Activated T-helper 2 cell treated with anti-CD3 and anti-CD28 coated beads, Interferon-gamma antibody, Interleukin-2, Interleukin-4, amounts not matched to agents 10 μg/mL and 5 μg/mL and 100 μg/mL, durations not matched to agents 14 hours and 24 hours and 36 hours (primary cell): ENCODE results near the gene GET4. TPM values are rescaled to one million over a fixed set of nuclear protein-coding genes. Genes with fewer than 3 reads are reported as not detected.
A peak's percentile ranks its signal among the peaks of the same experiment; 100 is the strongest.

Experiments
- DNase-seq: peaks from one replicate; pipeline ENCODE4 v3.0.0; 2021; ENCODE audit warnings: low spot score
- H3K27ac Mint-ChIP-seq: one replicate; pipeline ENCODE4 v1.8.0; 2021; ENCODE audit warnings: mixed read lengths
- H3K27me3 Mint-ChIP-seq: one replicate; pipeline ENCODE4 v1.8.0; 2021; ENCODE audit warnings: low read depth, mixed read lengths
- H3K36me3 Mint-ChIP-seq: one replicate; pipeline ENCODE4 v1.8.0; 2021; ENCODE audit warnings: low read depth, mixed read lengths
- H3K4me1 Mint-ChIP-seq: one replicate; pipeline ENCODE4 v1.8.0; 2021; ENCODE audit warnings: low read depth, mixed read lengths
- H3K4me3 Mint-ChIP-seq: one replicate; pipeline ENCODE4 v1.8.0; 2021; ENCODE audit warnings: low read depth, mild to moderate bottlenecking, moderate library complexity, mixed read lengths
- H3K9me3 Mint-ChIP-seq: one replicate; pipeline ENCODE4 v1.8.0; 2021; ENCODE audit warnings: mixed read lengths
- intact Hi-C: fragments of 100-400 bp; cut with micrococcal nuclease; formaldehyde crosslinking; loops from one replicate; pipeline ENCODE4 v1.15.1; 2023
- total RNA-seq: library from RNA; stranded (reverse); gene quantifications from 2 replicates; pipeline ENCODE4 v1.2.3, GENCODE V29; 2022

GET4 gene
- total RNA-seq, 1 donor from 2014 or later = 32.2 TPM

GRCh38 chr7:930975-931758 is 54.8 kb downstream of the GET4 start:
- intact Hi-C loops = loop anchor here (2.0 kb wide), 1 partner anchor 44 kb away; the partner anchor contains the start of gene COX19
- H3K9me3 Mint-ChIP-seq = no peaks in the 10 kb centered on the region
- H3K36me3 Mint-ChIP-seq = peaks cover 35% of the 10 kb centered on the region
- H3K4me3 Mint-ChIP-seq = no peak overlapping the region
- DNase-seq = no peak
- no peaks in the 10 kb centered on the region for H3K27me3 Mint-ChIP-seq
- peak overlapping the region; percentile 12 for H3K27ac Mint-ChIP-seq
- H3K4me1 Mint-ChIP-seq = peaks cover 16% of the 10 kb centered on the region

- H3K4me1 Mint-ChIP-seq = peaks cover 20% of the 10 kb centered on the region
- no peaks in the 10 kb centered on the region for H3K27me3 Mint-ChIP-seq
- DNase-seq = no peak
- peaks cover 40% of the 10 kb centered on the region for H3K36me3 Mint-ChIP-seq
- intact Hi-C loops = loop anchor here (2.0 kb wide), 1 partner anchor 43 kb away; the partner anchor contains the start of gene COX19
- H3K9me3 Mint-ChIP-seq = no peaks in the 10 kb centered on the region
- no peak overlapping the region for H3K27ac Mint-ChIP-seq
- H3K4me3 Mint-ChIP-seq = no peak overlapping the region
Measured at GRCh38 chr7:931871-932650, 55.7 kb downstream of the GET4 start.

- no peak for DNase-seq
Measured at GRCh38 chr7:932651-932975, 56.3 kb downstream of the GET4 start.

DNA sequence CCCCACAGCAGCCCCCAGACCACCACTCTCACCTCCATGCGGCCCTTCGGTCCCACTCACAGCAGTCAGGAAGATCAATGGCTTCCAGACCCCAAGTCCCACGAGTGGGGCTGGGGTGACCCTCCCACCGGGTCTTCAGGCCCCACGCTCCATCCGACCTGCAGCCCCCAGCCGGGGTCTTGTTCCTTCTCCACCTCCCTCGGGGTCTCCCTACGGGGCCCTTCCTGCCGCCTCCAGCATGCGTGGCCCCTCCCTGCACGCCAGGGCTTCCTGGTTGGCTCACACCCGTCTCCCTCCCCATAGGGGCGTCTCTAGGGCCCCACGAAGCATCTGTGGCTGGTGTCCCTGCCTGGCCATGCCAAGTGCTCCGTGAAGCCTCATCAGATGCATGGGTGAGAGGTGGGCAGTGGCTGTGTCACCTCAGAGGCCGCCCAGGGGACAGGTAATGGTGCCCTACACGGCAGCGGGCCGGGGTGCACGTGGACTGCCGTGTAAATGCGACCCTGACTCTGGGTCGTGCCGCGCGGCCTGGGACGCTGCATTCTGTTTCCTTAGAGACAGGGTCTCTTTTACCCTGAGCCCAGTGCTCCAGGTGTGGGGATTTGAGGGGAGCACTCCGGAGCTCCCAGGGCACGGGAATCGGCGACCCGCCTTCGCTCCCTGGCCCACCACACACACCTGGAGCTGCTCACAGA is 58.3 kb downstream of the GET4 start:
- no peak overlapping the region for H3K4me3 Mint-ChIP-seq
- intact Hi-C loops = no loop called here
- H3K9me3 Mint-ChIP-seq = no peaks in the 10 kb centered on the region
- H3K4me1 Mint-ChIP-seq = peaks cover 12% of the 10 kb centered on the region
- DNase-seq = no peak
- no peaks in the 10 kb centered on the region for H3K27me3 Mint-ChIP-seq
- H3K27ac Mint-ChIP-seq = no peak overlapping the region
- peaks cover 35% of the 10 kb centered on the region for H3K36me3 Mint-ChIP-seq

More at GRCh38 chr7:932651-932975, 56.3 kb downstream of the GET4 start:
- Mint-ChIP-seq H3K36me3 (peaks cover 40% of the 10 kb centered on the region), H3K4me3 (no peak overlapping the region), H3K9me3 (no peaks in the 10 kb centered on the region), H3K27ac (no peak overlapping the region), H3K27me3 (no peaks in the 10 kb centered on the region), H3K4me1 (peaks cover 20% of the 10 kb centered on the region)
- intact Hi-C loops = no loop called here

DNA sequence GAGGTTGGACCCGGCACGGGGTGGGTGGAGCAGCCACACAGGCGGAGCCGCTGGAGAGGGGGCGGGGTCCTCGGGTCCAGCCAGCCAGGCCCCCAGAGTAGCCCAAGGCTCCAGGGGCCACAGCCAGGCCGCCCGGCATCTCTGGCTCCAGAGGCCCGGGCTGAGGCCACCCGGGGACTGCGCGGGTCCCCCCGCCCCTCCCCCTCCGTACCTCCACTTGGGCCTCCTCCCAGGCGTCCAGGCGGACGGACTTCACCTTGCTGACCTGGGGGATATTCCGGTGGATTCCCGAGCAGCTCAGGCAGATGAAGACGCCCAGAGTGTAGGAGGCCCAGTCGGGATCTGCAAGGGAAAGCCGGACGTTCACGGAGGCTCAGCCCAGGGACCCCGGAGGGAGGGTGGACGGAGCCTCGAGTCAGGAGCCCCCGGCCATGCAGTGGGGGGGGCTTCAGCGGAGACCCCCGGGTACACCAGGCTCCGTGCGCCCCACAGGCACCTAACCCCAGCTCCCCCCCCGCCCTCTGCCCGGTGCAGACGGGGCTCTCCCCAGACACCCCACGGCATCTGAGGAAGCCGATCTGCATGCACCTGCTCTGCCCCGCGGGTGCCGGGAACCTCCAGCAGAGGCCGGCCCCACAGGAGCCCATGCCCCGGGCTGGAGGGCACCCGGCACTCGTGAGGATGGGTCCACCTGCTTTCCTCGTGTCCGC is 59.0 kb downstream of the GET4 start:
- no peaks in the 10 kb centered on the region for H3K27me3 Mint-ChIP-seq
- peaks cover 35% of the 10 kb centered on the region for H3K36me3 Mint-ChIP-seq
- DNase-seq = no peak
- peaks cover 7% of the 10 kb centered on the region for H3K9me3 Mint-ChIP-seq
- H3K4me3 Mint-ChIP-seq = no peak overlapping the region
- H3K4me1 Mint-ChIP-seq = peaks cover 13% of the 10 kb centered on the region
- no peak overlapping the region for H3K27ac Mint-ChIP-seq
- intact Hi-C loops = no loop called here

DNA sequence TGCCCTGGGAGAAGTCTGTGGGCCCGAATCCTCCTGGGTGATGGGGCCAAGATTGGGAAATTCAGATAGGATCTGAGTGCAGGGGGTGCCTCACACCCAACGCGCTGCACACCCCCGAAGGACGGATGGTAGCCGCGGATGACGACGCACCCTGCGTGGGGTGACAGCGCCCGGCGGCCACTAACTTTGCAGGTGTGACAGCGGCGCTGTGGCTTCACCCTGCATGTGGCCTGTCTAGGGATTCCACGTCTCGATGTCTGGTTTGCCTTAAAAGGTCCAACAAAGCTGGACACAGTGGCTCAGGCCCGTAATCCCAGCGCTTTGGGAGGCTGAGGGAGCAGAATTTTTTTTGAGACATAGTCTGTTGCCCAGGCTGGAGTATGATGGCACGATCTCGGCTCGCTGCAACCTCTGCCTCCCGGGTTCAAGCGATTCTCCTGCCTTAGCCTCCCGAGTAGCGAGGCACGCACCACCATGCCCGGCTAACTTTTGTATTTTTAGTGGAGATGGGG is 59.6 kb downstream of the GET4 start:
- Mint-ChIP-seq H3K27me3 (no peaks in the 10 kb centered on the region), H3K4me1 (peaks cover 19% of the 10 kb centered on the region), H3K27ac (peak overlapping the region; percentile 76), H3K9me3 (peaks cover 13% of the 10 kb centered on the region), H3K36me3 (peaks cover 39% of the 10 kb centered on the region), H3K4me3 (no peak overlapping the region)
- no peak for DNase-seq
- intact Hi-C loops = no loop called here

DNA sequence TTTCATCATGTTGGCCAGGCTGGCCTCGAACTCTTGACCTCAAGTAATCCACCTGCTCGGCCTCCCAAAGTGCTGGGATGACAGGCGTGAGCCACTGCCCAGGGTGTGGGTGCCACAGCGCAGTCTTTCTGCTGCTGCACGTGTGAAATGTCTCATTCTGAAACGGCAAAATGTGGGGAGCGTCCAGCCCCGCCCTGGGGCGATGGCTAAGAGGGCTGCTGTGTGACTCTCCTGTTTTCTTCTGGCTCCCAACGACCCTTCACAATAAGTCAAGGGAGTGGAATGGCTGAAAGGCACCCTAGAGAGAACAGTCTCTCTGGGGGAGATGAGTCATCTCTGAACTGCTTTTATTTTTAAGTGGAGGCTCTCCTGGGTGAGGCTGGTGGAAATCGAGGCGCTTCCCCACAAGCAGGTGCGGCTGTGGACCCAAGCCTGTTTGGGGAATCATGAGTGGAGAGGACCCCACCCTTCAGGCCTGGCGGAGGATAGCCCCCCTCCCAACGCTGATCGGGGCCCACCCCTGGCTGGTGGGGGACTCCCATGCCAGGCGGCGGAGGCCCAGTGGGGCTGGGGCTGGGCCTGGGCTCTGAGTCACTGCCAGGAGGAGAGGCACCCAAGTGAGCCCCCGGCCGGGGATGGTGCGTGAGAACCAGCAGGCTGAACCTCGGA is 60.2 kb downstream of the GET4 start:
- Mint-ChIP-seq H3K27me3 (no peaks in the 10 kb centered on the region), H3K9me3 (peaks cover 19% of the 10 kb centered on the region), H3K36me3 (peaks cover 37% of the 10 kb centered on the region), H3K27ac (peak overlapping the region; percentile 76), H3K4me1 (peaks cover 24% of the 10 kb centered on the region), H3K4me3 (no peak overlapping the region)
- no peak for DNase-seq
- intact Hi-C loops = no loop called here

DNA sequence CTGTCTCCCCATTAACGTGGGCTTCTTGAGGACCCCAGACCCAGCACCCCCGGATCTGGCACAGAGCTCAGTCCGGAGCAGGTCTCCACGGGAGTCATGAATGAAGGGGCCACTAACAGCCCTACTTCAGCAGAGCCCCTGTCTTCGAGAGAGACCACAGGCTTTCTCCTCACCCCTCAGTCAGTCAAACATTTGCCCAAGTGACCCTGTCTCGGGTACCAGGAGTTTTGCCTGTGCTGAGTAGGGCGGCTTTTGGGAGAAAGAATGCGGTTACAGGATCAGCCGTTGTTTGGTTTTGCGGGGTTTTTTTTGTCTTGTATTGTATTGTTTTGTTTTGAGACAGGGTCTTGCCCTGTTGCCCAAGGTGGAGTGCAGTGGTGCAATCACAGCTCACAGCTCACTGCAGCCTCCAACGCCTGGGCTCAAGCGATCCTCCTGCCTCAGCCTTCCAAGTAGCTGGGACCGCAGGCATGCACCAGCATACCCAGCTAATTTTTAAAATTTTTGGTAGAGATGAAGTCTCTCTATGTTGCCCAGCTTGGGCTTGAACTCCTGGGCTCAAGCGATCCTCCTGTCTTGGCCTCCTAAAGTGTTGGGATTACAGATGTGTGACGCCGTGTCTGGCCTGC is 61.6 kb downstream of the GET4 start:
- H3K4me1 Mint-ChIP-seq = peaks cover 30% of the 10 kb centered on the region
- peak overlapping the region; percentile 46 for H3K27ac Mint-ChIP-seq
- no peak overlapping the region for H3K4me3 Mint-ChIP-seq
- H3K36me3 Mint-ChIP-seq = peaks cover 37% of the 10 kb centered on the region
- H3K9me3 Mint-ChIP-seq = peaks cover 23% of the 10 kb centered on the region
- H3K27me3 Mint-ChIP-seq = peaks cover 2% of the 10 kb centered on the region
- intact Hi-C loops = no loop called here
- no peak for DNase-seq

- Mint-ChIP-seq H3K9me3 (peaks cover 23% of the 10 kb centered on the region), H3K27ac (no peak overlapping the region), H3K36me3 (peaks cover 37% of the 10 kb centered on the region), H3K4me1 (peaks cover 30% of the 10 kb centered on the region), H3K27me3 (peaks cover 2% of the 10 kb centered on the region), H3K4me3 (no peak overlapping the region)
- intact Hi-C loops = no loop called here
- DNase-seq = no peak
Measured at GRCh38 chr7:938546-939185, 62.3 kb downstream of the GET4 start.

GRCh38 chr7:939843-940242 is 63.5 kb downstream of the GET4 start:
- intact Hi-C loops = no loop called here

More at GRCh38 chr7:939843-940242, 63.5 kb downstream of the GET4 start:
- Mint-ChIP-seq H3K9me3 (peaks cover 23% of the 10 kb centered on the region), H3K4me1 (peaks cover 30% of the 10 kb centered on the region), H3K4me3 (no peak overlapping the region), H3K27me3 (peaks cover 2% of the 10 kb centered on the region), H3K36me3 (peaks cover 33% of the 10 kb centered on the region), H3K27ac (peak overlapping the region; percentile 93)
- DNase-seq = no peak
